C4-2B (cell line): ENCODE results near the gene ABCC10.
"Not testable (repeated sequence)": the region's sequence is repeated elsewhere in the genome, so short reads cannot be mapped to it uniquely, and the experiment has no call there.

ENCODE experiments used
- H3K27ac ChIP-seq: fragments of 450-650 bp; 2 replicates; pipeline ENCODE4 v1.5.1; 2017
- CTCF ChIP-seq: fragments of 450-650 bp; conservative IDR thresholded peaks from 2 replicates; pipeline ENCODE4 v1.5.1; 2017; ENCODE audit warnings: mild to moderate bottlenecking
- ZFX ChIP-seq: fragments of 450-650 bp; IDR thresholded peaks from 2 replicates; pipeline ENCODE4 v1.6.1; 2017

The ABCC10 gene

GRCh38 chr6:43427406-43428111 lies at the start of gene ABCC10:
Gene ABCC10 (plus strand): TSS chr6:43427541. CDS start chr6:43427979, 438 bp downstream.
- no peak for TF ChIP-seq CTCF
- TF ChIP-seq ZFX: no peak; the same call in 1 of the 2 replicates
- peak within 1 kb of the TSS; percentile 93 for H3K27ac ChIP-seq

- TF ChIP-seq CTCF (no peak), ZFX (no peak)
- H3K27ac ChIP-seq: no peak overlapping the region
These were observed 49.6 kb upstream of the ABCC10 start for GRCh38 chr6:43377710-43378229.

- H3K27ac ChIP-seq: no peak overlapping the region
- TF ChIP-seq CTCF (no peak), ZFX (no peak)
These were observed 48.7 kb upstream of the ABCC10 start for GRCh38 chr6:43378631-43379030.

GRCh38 chr6:43380858-43381257 lies 46.5 kb upstream of the ABCC10 start:
- H3K27ac ChIP-seq: not testable (repeated sequence)

GRCh38 chr6:43383021-43383667 lies 44.2 kb upstream of the ABCC10 start:
- no peak overlapping the region for H3K27ac ChIP-seq

GRCh38 chr6:43386492-43386891 lies 40.8 kb upstream of the ABCC10 start:
- H3K27ac ChIP-seq: no peak overlapping the region
- TF ChIP-seq ZFX (no peak), CTCF (peak; percentile 63)

More at GRCh38 chr6:43383021-43383667, 44.2 kb upstream of the ABCC10 start:
- TF ChIP-seq CTCF (no peak), ZFX (no peak)

- no peak overlapping the region for H3K27ac ChIP-seq
- no peak for TF ChIP-seq CTCF
- TF ChIP-seq ZFX: no peak
These were observed 37.5 kb upstream of the ABCC10 start for GRCh38 chr6:43389730-43390295.

GRCh38 chr6:43390753-43391439 lies 36.4 kb upstream of the ABCC10 start:
- not testable (repeated sequence) for H3K27ac ChIP-seq
